Mesenchymal stem cell (in vitro differentiated cells and primary cell): ENCODE results near the gene DPP6.

ENCODE experiments used
- DNase-seq: peaks from one replicate; pipeline ENCODE4 v3.0.0-alpha.2; 2013
- H2AFZ ChIP-seq: one replicate; pipeline ENCODE4 v1.6.1; 2013; ENCODE audit warnings: low read depth, mild to moderate bottlenecking, control low read depth, inconsistent platforms, low read length, moderate library complexity
- H2AK5ac ChIP-seq: 2 replicates; pipeline ENCODE4 v1.6.1; 2013; ENCODE audit warnings: low read length, moderate library complexity, mild to moderate bottlenecking, inconsistent platforms; ENCODE audit not compliant: severe bottlenecking
- H2BK120ac ChIP-seq: one replicate; pipeline ENCODE4 v1.6.1; 2013; ENCODE audit warnings: low read depth, mild to moderate bottlenecking, inconsistent platforms, low read length, moderate library complexity
- H2BK12ac ChIP-seq, 2 experiments: one replicate each; pipeline ENCODE4 v1.6.1; 2013; ENCODE audit warnings: inconsistent platforms in 2 of 2, low read length in 2 of 2, mild to moderate bottlenecking in 2 of 2, moderate library complexity in 2 of 2, control low read depth in 1 of 2
- H2BK15ac ChIP-seq: one replicate; pipeline ENCODE4 v1.6.1; 2013; ENCODE audit warnings: mild to moderate bottlenecking, low read depth, inconsistent platforms; ENCODE audit not compliant: poor library complexity, severe bottlenecking
- H2BK5ac ChIP-seq: 2 replicates; pipeline ENCODE4 v1.6.1; 2013; ENCODE audit warnings: low read depth, mild to moderate bottlenecking, low read length, control low read depth, inconsistent platforms; ENCODE audit not compliant: poor library complexity, severe bottlenecking
- H3K14ac ChIP-seq, 2 experiments: one replicate each; pipeline ENCODE4 v1.6.1; 2013; ENCODE audit warnings: inconsistent platforms in 2 of 2, low read length in 2 of 2, control low read depth in 1 of 2, mild to moderate bottlenecking in 1 of 2, moderate library complexity in 1 of 2
- H3K18ac ChIP-seq, 2 experiments: one replicate each; pipeline ENCODE4 v1.6.1; 2013; ENCODE audit warnings: inconsistent platforms in 2 of 2, low read length in 2 of 2, control low read depth in 1 of 2, low read depth in 1 of 2, mild to moderate bottlenecking in 1 of 2
- H3K23ac ChIP-seq, 2 experiments: one replicate each; pipeline ENCODE4 v1.6.1; 2013; ENCODE audit warnings: inconsistent platforms in 2 of 2, low read length in 2 of 2, mild to moderate bottlenecking in 2 of 2, moderate library complexity in 2 of 2, control low read depth in 1 of 2
- H3K27ac ChIP-seq: 2 replicates; pipeline ENCODE4 v1.5.1; 2013; ENCODE audit warnings: mild to moderate bottlenecking, moderate library complexity, low read length, control low read depth, inconsistent platforms; ENCODE audit not compliant: poor library complexity, severe bottlenecking
- H3K27me3 ChIP-seq, 2 experiments: 2 replicates each; pipeline versions ENCODE4 v1.6.1 to v1.7.0; 2013; ENCODE audit warnings: low read length in 2 of 2, mild to moderate bottlenecking in 2 of 2, moderate library complexity in 2 of 2, control low read depth in 1 of 2, inconsistent platforms in 1 of 2; ENCODE audit not compliant: control insufficient read depth in 1 of 2, insufficient read depth in 1 of 2
- H3K36me3 ChIP-seq, 2 experiments: 2 replicates each; pipeline versions ENCODE4 v1.6.1 to v1.7.0; 2013; ENCODE audit warnings: low read length in 2 of 2, control low read depth in 1 of 2, inconsistent platforms in 1 of 2, low read depth in 1 of 2, mild to moderate bottlenecking in 1 of 2; ENCODE audit not compliant: insufficient read depth in 2 of 2, control insufficient read depth in 1 of 2
- H3K4ac ChIP-seq, 2 experiments: one replicate each; pipeline ENCODE4 v1.6.1; 2013; ENCODE audit warnings: inconsistent platforms in 2 of 2, low read length in 2 of 2, mild to moderate bottlenecking in 2 of 2, moderate library complexity in 2 of 2, control low read depth in 1 of 2, low read depth in 1 of 2
- H3K4me1 ChIP-seq: 2 replicates; pipeline ENCODE4 v1.6.1; 2013; ENCODE audit warnings: low read depth, low read length, control low read depth; ENCODE audit not compliant: control insufficient read depth, insufficient read depth
- H3K4me2 ChIP-seq: 2 replicates; pipeline ENCODE4 v1.6.1; 2013; ENCODE audit warnings: low read length, mild to moderate bottlenecking, inconsistent platforms; ENCODE audit not compliant: poor library complexity, severe bottlenecking
- H3K4me3 ChIP-seq, 2 experiments: 2 replicates each; pipeline versions ENCODE4 v1.5.1 to v1.7.0; 2013; ENCODE audit warnings: low read length in 2 of 2, mild to moderate bottlenecking in 2 of 2, control low read depth in 1 of 2, low read depth in 1 of 2; ENCODE audit not compliant: insufficient read depth in 1 of 2
- H3K79me1 ChIP-seq: replicated peaks from 2 replicates; pipeline ENCODE4 v1.6.1; 2013; ENCODE audit warnings: mild to moderate bottlenecking, control low read depth, low read length, inconsistent platforms; ENCODE audit not compliant: poor library complexity, severe bottlenecking
- H3K9ac ChIP-seq: 2 replicates; pipeline ENCODE4 v1.7.0; 2013; ENCODE audit warnings: mild to moderate bottlenecking, low read length, moderate library complexity
- H3K9me3 ChIP-seq: 2 replicates; pipeline ENCODE4 v1.7.0; 2013; ENCODE audit warnings: mild to moderate bottlenecking, low read length; ENCODE audit not compliant: control insufficient read depth
- H4K8ac ChIP-seq: one replicate; pipeline ENCODE4 v1.6.1; 2013; ENCODE audit warnings: inconsistent platforms, mild to moderate bottlenecking, low read length, moderate library complexity
- H4K91ac ChIP-seq: one replicate; pipeline ENCODE4 v1.6.1; 2013; ENCODE audit warnings: mild to moderate bottlenecking, low read length, inconsistent platforms
- WGBS: methylation state at CpG from one replicate; pipeline ENCODE4 v1.1.7; 2013; ENCODE audit warnings: mixed read lengths; 5-methylcytosine and 5-hydroxymethylcytosine counted together

The DPP6 gene

DNA sequence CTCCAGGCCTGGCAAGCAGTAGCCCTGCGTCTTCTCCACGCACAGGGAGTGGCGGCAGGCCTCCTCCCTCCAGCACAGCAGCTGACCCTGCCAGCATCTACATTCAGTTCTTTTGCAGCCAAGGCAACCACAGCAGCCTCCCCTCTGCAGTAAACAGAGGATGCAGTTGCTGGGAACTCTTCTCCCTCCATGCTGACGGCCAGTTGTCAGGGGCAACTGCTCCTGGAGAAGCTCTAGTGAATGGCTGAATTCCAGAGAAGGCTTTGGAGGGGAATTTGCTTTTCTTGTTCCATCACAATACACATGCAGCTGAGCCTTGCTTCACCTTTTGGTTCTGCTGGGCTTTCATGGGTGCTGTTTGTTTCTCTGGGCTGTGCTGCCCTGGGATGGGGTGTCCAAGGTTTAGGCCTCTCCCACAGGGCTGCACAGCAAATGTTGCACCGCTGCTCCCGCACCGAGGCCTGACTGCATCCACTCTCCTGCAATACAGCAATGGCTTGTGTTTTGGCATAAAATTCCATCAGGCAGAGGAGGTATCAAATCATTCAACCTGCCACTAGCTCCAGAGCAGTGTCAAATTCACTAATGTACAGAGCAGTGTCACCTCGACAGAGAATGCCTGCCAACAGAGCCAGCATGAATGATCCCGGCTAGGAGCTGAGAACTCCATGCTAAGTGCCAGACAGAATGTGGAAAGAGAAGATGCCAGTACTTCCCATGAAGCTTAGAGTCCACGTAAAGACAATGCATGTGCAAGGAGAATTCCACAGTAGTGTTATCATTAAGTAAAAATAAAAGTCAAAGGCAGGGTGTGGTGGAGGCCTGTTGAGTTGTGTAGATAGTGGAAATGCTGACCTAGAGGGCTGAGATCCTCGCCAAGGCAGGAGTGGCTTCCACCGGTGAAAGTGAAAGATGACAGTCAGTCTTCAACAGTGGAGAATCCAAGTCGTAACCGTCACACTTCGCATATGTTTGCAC lies 399.6 kb downstream of the DPP6 start:
- Histone ChIP-seq H2BK12ac (no peak overlapping the region), H3K27me3 (no peaks in the 10 kb centered on the region), H3K9me3 (peaks cover 40% of the 10 kb centered on the region), H2BK120ac (no peak overlapping the region), H4K91ac (no peak overlapping the region), H3K14ac (no peak overlapping the region), H3K4me3 (no peak overlapping the region), H4K8ac (no peak overlapping the region), H3K4ac (no peak overlapping the region), H2BK5ac (no peak overlapping the region), H3K18ac (no peak overlapping the region), H3K36me3 (no peaks in the 10 kb centered on the region), H3K27ac (no peak overlapping the region), H3K9ac (no peak overlapping the region), H3K4me2 (no peak overlapping the region), H2AFZ (no peak overlapping the region), H2BK15ac (no peak overlapping the region), H2AK5ac (no peak overlapping the region), H3K4me1 (no peaks in the 10 kb centered on the region), H3K79me1 (no peaks in the 10 kb centered on the region), H3K23ac (no peak overlapping the region)
- 78% methylated on average over 14 of the region's 15 CpGs for WGBS
- DNase-seq = no peak

DNA sequence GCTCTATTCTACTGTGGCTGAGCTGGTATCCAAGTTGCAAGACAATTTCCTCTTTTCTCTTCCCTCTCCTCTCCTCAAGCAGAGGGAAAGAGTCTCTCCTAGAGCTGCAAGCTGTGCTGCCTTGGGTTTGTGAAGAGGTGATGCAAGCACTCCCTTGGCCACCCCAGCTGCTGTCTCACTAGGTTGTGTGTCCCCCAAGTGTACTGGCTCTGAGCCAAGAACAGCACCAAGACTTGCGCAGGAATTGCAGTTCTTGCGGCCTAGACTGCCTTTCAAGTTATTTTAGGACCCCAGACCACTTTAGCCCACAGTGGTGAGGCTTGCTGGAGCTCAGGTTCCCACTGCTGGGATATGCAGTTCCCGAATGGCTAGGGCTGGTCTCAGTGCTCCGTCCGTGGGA lies 411.6 kb downstream of the DPP6 start:
- no peak overlapping the region for H3K4me2 ChIP-seq
- H3K18ac ChIP-seq = no peak overlapping the region
- H3K23ac ChIP-seq = no peak overlapping the region
- H2BK5ac ChIP-seq = no peak overlapping the region
- H2BK12ac ChIP-seq = no peak overlapping the region
- H3K27ac ChIP-seq = no peak overlapping the region
- H3K9me3 ChIP-seq = peaks cover 17% of the 10 kb centered on the region
- no peak overlapping the region for H3K9ac ChIP-seq
- no peak overlapping the region for H2AFZ ChIP-seq
- no peak overlapping the region for H2BK120ac ChIP-seq
- no peak overlapping the region for H4K8ac ChIP-seq
- no peak overlapping the region for H3K4ac ChIP-seq
- DNase-seq = no peak
- no peaks in the 10 kb centered on the region for H3K4me1 ChIP-seq
- H3K36me3 ChIP-seq = no peaks in the 10 kb centered on the region
- H3K14ac ChIP-seq = no peak overlapping the region
- no peak overlapping the region for H4K91ac ChIP-seq
- no peaks in the 10 kb centered on the region for H3K27me3 ChIP-seq
- H2BK15ac ChIP-seq = no peak overlapping the region
- H2AK5ac ChIP-seq = no peak overlapping the region
- 79% methylated on average over 5 of the region's 5 CpGs for WGBS
- no peaks in the 10 kb centered on the region for H3K79me1 ChIP-seq
- no peak overlapping the region for H3K4me3 ChIP-seq

DNA sequence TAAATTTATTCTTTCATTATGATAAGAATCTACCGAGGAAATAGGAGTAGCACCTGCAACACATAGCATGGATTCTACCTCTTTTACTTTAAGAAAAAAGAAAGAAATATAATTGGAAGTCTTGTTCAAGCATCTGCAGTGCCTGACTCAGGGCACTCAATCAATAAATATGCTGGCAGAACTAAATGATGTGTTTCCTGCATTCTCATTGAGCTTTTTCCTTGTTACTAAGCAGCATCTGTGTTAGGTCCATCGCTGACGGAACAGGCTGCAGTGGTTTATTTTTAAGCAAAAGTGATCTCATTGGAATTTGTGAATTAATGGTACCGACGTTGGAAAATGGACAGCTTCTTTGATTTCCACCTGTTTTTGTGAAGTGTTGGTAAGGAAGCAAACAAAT lies 417.5 kb downstream of the DPP6 start:
- Histone ChIP-seq H3K4me3 (no peak overlapping the region), H3K18ac (no peak overlapping the region), H3K27me3 (no peaks in the 10 kb centered on the region), H4K8ac (no peak overlapping the region), H2BK12ac (no peak overlapping the region), H3K4ac (no peak overlapping the region), H2BK5ac (no peak overlapping the region), H3K27ac (no peak overlapping the region), H3K36me3 (no peaks in the 10 kb centered on the region), H3K79me1 (no peaks in the 10 kb centered on the region), H2BK15ac (no peak overlapping the region), H3K9ac (no peak overlapping the region), H2BK120ac (no peak overlapping the region), H3K14ac (no peak overlapping the region), H4K91ac (no peak overlapping the region), H3K4me2 (no peak overlapping the region), H2AK5ac (no peak overlapping the region), H3K23ac (no peak overlapping the region), H2AFZ (no peak overlapping the region), H3K9me3 (peaks cover 7% of the 10 kb centered on the region), H3K4me1 (no peaks in the 10 kb centered on the region)
- 85% methylated on average over 4 of the region's 5 CpGs for WGBS
- DNase-seq = no peak

DNA sequence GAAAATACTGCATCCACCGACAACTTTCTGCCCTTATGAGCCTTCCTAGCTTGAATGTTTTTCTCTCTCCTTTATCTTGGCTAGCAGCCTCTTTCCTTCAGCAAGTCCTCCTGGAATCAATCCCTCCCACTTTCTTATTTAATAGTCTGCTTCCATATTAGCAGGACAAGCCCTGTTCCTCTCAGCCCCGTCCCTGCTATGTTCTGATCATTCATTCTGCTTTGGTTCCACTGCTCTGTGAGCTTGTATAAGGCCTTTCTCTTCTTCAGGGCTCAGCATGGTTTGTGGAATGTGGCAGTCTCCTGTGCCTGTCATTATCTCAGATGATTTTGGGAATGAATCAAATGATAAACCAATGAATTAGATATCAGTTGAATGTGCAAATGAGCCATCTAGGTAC lies 420.1 kb downstream of the DPP6 start:
- no peak overlapping the region for H2AK5ac ChIP-seq
- no peak overlapping the region for H3K27ac ChIP-seq
- H3K4me3 ChIP-seq = no peak overlapping the region
- no peak overlapping the region for H3K4ac ChIP-seq
- DNase-seq = no peak
- H3K23ac ChIP-seq = no peak overlapping the region
- H2BK120ac ChIP-seq = no peak overlapping the region
- H3K9me3 ChIP-seq = peaks cover 6% of the 10 kb centered on the region
- H4K8ac ChIP-seq = no peak overlapping the region
- no peak overlapping the region for H2BK12ac ChIP-seq
- H3K4me2 ChIP-seq = no peak overlapping the region
- no peak overlapping the region for H3K18ac ChIP-seq
- no peaks in the 10 kb centered on the region for H3K79me1 ChIP-seq
- H3K36me3 ChIP-seq = no peaks in the 10 kb centered on the region
- H3K14ac ChIP-seq = no peak overlapping the region
- no peak overlapping the region for H3K9ac ChIP-seq
- 58% methylated on average over 2 of the region's 2 CpGs for WGBS
- H4K91ac ChIP-seq = no peak overlapping the region
- no peak overlapping the region for H2AFZ ChIP-seq
- no peaks in the 10 kb centered on the region for H3K27me3 ChIP-seq
- H2BK15ac ChIP-seq = no peak overlapping the region
- no peak overlapping the region for H2BK5ac ChIP-seq
- no peaks in the 10 kb centered on the region for H3K4me1 ChIP-seq
